CD14-positive monocyte (primary cell): ENCODE results near the gene TRAF3. TPM values are rescaled to one million over a fixed set of nuclear protein-coding genes. Genes with fewer than 3 reads are reported as not detected.
A peak's percentile ranks its signal among the peaks of the same experiment; 100 is the strongest.

Source experiments
- DNase-seq, 3 donors: peaks; one replicate each; pipeline ENCODE4 v3.0.0-alpha.2; 2011 to 2022
- H2AFZ ChIP-seq: 2 replicates; pipeline ENCODE4 v1.6.0; 2012; ENCODE audit warnings: mild to moderate bottlenecking, low read depth, low read length, inconsistent platforms; ENCODE audit not compliant: insufficient read depth, poor library complexity, severe bottlenecking
- H3K27ac ChIP-seq, 2 donors: 1 replicate in 1 of 2; 2 replicates in 1 of 2; pipeline ENCODE4 v1.5.1; 2012 to 2013; ENCODE audit warnings: low read length in 2 of 2, control low read depth in 1 of 2, inconsistent platforms in 1 of 2, low read depth in 1 of 2, mild to moderate bottlenecking in 1 of 2
- H3K27me3 ChIP-seq, 2 donors: one replicate each; pipeline versions ENCODE4 v1.6.0 to v1.6.1; 2011 to 2013; ENCODE audit warnings: low read length in 2 of 2; ENCODE audit not compliant: control insufficient read depth in 2 of 2, insufficient read depth in 2 of 2
- H3K36me3 ChIP-seq, 2 donors: replicated peaks in 1 of 2; 1 replicate in 1 of 2; 2 replicates in 1 of 2; pipeline versions ENCODE4 v1.5.1 to v1.6.1; 2012 to 2013; ENCODE audit warnings: low read length in 2 of 2, control low read depth in 1 of 2, inconsistent platforms in 1 of 2, mild to moderate bottlenecking in 1 of 2; ENCODE audit not compliant: insufficient read depth in 2 of 2, control insufficient read depth in 1 of 2
- H3K4me1 ChIP-seq, 2 donors: 1 replicate in 1 of 2; 2 replicates in 1 of 2; pipeline versions ENCODE4 v1.5.1 to v1.6.1; 2012 to 2013; ENCODE audit warnings: low read length in 2 of 2, control low read depth in 1 of 2, inconsistent platforms in 1 of 2, mild to moderate bottlenecking in 1 of 2, moderate library complexity in 1 of 2; ENCODE audit not compliant: insufficient read depth in 2 of 2, control insufficient read depth in 1 of 2
- H3K4me2 ChIP-seq: replicated peaks from 2 replicates; pipeline ENCODE3; 2012; ENCODE audit warnings: low read length, moderate library complexity, mild to moderate bottlenecking; ENCODE audit not compliant: poor library complexity, severe bottlenecking; ENCODE audit errors: extremely low read depth
- H3K4me3 ChIP-seq, 3 experiments: fragments of 200-600 bp in 1 of 3; sonication (generic) in 1 of 3; replicated peaks in 1 of 3; 1 replicate in 2 of 3; 2 replicates in 1 of 3; pipeline ENCODE4 v1.5.1; 2011 to 2013; ENCODE audit warnings: low read length in 3 of 3, mild to moderate bottlenecking in 3 of 3, control low read depth in 2 of 3, low read depth in 2 of 3, inconsistent platforms in 1 of 3, moderate library complexity in 1 of 3
- H3K79me2 ChIP-seq: 2 replicates; pipeline ENCODE4 v1.6.0; 2012; ENCODE audit warnings: mild to moderate bottlenecking, control low read depth, inconsistent platforms, low read length, moderate library complexity; ENCODE audit not compliant: insufficient read depth
- H3K9ac ChIP-seq: 2 replicates; pipeline ENCODE4 v1.6.0; 2017; ENCODE audit warnings: low read length, mild to moderate bottlenecking; ENCODE audit not compliant: insufficient read depth, poor library complexity, severe bottlenecking
- H3K9me3 ChIP-seq, 2 donors: replicated peaks in 1 of 2; 1 replicate in 1 of 2; 2 replicates in 1 of 2; pipeline versions ENCODE4 v1.5.1 to v1.6.1; 2012 to 2013; ENCODE audit warnings: low read length in 2 of 2, control low read depth in 1 of 2; ENCODE audit not compliant: control insufficient read depth in 1 of 2, insufficient read depth in 1 of 2
- H4K20me1 ChIP-seq: 2 replicates; pipeline ENCODE4 v1.6.0; 2012; ENCODE audit warnings: mild to moderate bottlenecking, low read length, control low read depth, moderate library complexity; ENCODE audit not compliant: insufficient read depth
- H3K27ac Mint-ChIP-seq, 7 donors: one replicate each; pipeline ENCODE4 v1.8.0; 2020; ENCODE audit warnings: mild to moderate bottlenecking in 7 of 7, mixed read lengths in 7 of 7, moderate library complexity in 6 of 7, inconsistent platforms in 2 of 7
- H3K27me3 Mint-ChIP-seq, 3 donors: one replicate each; pipeline ENCODE4 v1.8.0; 2021 to 2022; ENCODE audit warnings: low read depth in 3 of 3, mild to moderate bottlenecking in 3 of 3, mixed read lengths in 3 of 3, moderate library complexity in 3 of 3, inconsistent platforms in 1 of 3
- H3K36me3 Mint-ChIP-seq, 2 donors: one replicate each; pipeline ENCODE4 v1.8.0; 2020; ENCODE audit warnings: mixed read lengths in 2 of 2, inconsistent platforms in 1 of 2, mild to moderate bottlenecking in 1 of 2
- H3K4me1 Mint-ChIP-seq: one replicate; pipeline ENCODE4 v1.8.0; 2020; ENCODE audit warnings: mild to moderate bottlenecking, mixed read lengths
- H3K4me3 Mint-ChIP-seq, 2 donors: one replicate each; pipeline ENCODE4 v1.8.0; 2020; ENCODE audit warnings: mild to moderate bottlenecking in 2 of 2, mixed read lengths in 2 of 2, moderate library complexity in 1 of 2
- H3K9me3 Mint-ChIP-seq, 7 donors: one replicate each; pipeline ENCODE4 v1.8.0; 2020 to 2022; ENCODE audit warnings: mixed read lengths in 7 of 7, mild to moderate bottlenecking in 6 of 7, moderate library complexity in 6 of 7, inconsistent platforms in 2 of 7
- WGBS: methylation state at CpG from one replicate; pipeline ENCODE4 v1.1.5; 2013; ENCODE audit warnings: missing lambda C conversion rate; ENCODE audit not compliant: insufficient coverage; 5-methylcytosine and 5-hydroxymethylcytosine counted together
- intact Hi-C, 2 donors: fragments of 100-400 bp; cut with micrococcal nuclease; formaldehyde crosslinking; loops; one replicate each; pipeline versions ENCODE4 v1.15.0 to v1.15.1; 2023
- polyA plus RNA-seq, 3 donors: library from polyadenylated mRNA; depleted of rRNA in 1 of 3; unstranded in 2 of 3; stranded (reverse) in 1 of 3; fragments of 300-500 nt in 2 of 3; fragments of >200 nt in 1 of 3; fragmentation: Illumina TruSeq in 2 of 3; gene quantifications; 1 replicate in 2 of 3; 2 replicates in 1 of 3; pipeline ENCODE4 v1.2.3, GENCODE V29; 2012 to 2021
- TF ChIP-seq, protein P1 (sequence below): fragments of 200-600 bp; IDR thresholded peaks from one replicate; pipeline ENCODE4 v1.8.0; 2022; ENCODE audit warnings: antibody characterized with exemption, mild to moderate bottlenecking

The TRAF3 gene
- polyA plus RNA-seq, 3 donors = 12.0 to 37.6 (median 17.3) TPM

DNA sequence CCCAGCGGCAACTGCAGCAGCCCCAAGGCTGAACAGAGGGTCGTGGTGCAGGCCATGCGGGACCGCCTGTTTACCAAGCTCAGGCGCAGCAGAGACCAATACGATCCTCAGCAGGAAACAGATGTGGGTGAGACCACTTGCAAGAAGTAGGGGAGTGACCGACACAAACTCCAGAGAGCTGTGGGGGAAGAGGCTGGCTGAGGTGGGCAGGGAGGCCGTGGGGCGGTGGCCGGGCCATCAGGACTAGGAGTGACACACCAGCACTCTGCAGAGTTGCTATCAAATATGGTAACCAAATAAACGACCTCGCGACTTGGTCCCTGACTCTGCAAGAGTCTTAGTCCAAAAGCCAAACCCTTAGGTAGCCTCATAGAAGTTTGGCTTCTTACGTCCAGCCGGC, 175.9 kb downstream of the TRAF3 start:
- 77% methylated on average over 15 of the region's 15 CpGs for WGBS
- Mint-ChIP-seq H3K4me3 (no peak overlapping the region), H3K9me3 (no peaks in the 10 kb centered on the region), H3K36me3 (peaks cover 57 to 81% of the 10 kb centered on the region in 2 donors), H3K4me1 (peaks cover 13% of the 10 kb centered on the region), H3K27me3 (no peaks in the 10 kb centered on the region), H3K27ac (peak overlapping the region in 1 of 7 donors; percentile 80)
- TF ChIP-seq, protein P1, sequence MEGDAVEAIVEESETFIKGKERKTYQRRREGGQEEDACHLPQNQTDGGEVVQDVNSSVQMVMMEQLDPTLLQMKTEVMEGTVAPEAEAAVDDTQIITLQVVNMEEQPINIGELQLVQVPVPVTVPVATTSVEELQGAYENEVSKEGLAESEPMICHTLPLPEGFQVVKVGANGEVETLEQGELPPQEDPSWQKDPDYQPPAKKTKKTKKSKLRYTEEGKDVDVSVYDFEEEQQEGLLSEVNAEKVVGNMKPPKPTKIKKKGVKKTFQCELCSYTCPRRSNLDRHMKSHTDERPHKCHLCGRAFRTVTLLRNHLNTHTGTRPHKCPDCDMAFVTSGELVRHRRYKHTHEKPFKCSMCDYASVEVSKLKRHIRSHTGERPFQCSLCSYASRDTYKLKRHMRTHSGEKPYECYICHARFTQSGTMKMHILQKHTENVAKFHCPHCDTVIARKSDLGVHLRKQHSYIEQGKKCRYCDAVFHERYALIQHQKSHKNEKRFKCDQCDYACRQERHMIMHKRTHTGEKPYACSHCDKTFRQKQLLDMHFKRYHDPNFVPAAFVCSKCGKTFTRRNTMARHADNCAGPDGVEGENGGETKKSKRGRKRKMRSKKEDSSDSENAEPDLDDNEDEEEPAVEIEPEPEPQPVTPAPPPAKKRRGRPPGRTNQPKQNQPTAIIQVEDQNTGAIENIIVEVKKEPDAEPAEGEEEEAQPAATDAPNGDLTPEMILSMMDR = no peak
- no peak overlapping the region for H3K4me3 ChIP-seq
- peaks cover 11 to 64% of the 10 kb centered on the region in 2 donors for H3K36me3 ChIP-seq
- H4K20me1 ChIP-seq = no peaks in the 10 kb centered on the region
- no peaks in the 10 kb centered on the region for H3K9me3 ChIP-seq
- H3K9ac ChIP-seq = no peak overlapping the region
- peaks cover 11 to 12% of the 10 kb centered on the region in 2 donors for H3K4me1 ChIP-seq
- intact Hi-C loops = no loop called here
- no peak overlapping the region for H3K4me2 ChIP-seq
- H2AFZ ChIP-seq = no peak overlapping the region
- no peak for DNase-seq
- H3K79me2 ChIP-seq = no peaks in the 10 kb centered on the region
- no peak overlapping the region for H3K27ac ChIP-seq
- no peaks in the 10 kb centered on the region for H3K27me3 ChIP-seq

- Histone ChIP-seq H3K27ac (no peak overlapping the region), H3K4me3 (no peak overlapping the region), H3K9me3 (no peaks in the 10 kb centered on the region), H4K20me1 (no peaks in the 10 kb centered on the region), H3K79me2 (no peaks in the 10 kb centered on the region), H2AFZ (no peak overlapping the region), H3K4me1 (peaks cover 5% of the 10 kb centered on the region in 2 donors), H3K36me3 (peaks cover 11 to 67% of the 10 kb centered on the region in 2 donors), H3K27me3 (no peaks in the 10 kb centered on the region), H3K4me2 (no peak overlapping the region), H3K9ac (no peak overlapping the region)
- no peak overlapping the region for H3K4me3 Mint-ChIP-seq
- TF ChIP-seq, protein P1 = no peak
- peaks cover 64 to 88% of the 10 kb centered on the region in 2 donors for H3K36me3 Mint-ChIP-seq
- H3K4me1 Mint-ChIP-seq = peaks cover 7% of the 10 kb centered on the region
- H3K27ac Mint-ChIP-seq = peak overlapping the region in 1 of 7 donors; percentile 18
- intact Hi-C loops = no loop called here
- 96% methylated on average over 13 of the region's 18 CpGs for whole genome bisulfite sequencing
- no peaks in the 10 kb centered on the region for H3K27me3 Mint-ChIP-seq
- DNase-seq = no peak
- no peaks in the 10 kb centered on the region for H3K9me3 Mint-ChIP-seq
These were observed 177.0 kb downstream of the TRAF3 start for GRCh38 chr14:102954081-102954789.
